NCI-H1417 (cell line): ENCODE results near the gene CDH4.
A peak's percentile ranks its signal among the peaks of the same experiment; 100 is the strongest.

Source experiments
- DNase-seq, 3 experiments: peaks; one replicate each; lab custom pipeline; 2025; lab: John Stamatoyannopoulos, UW

Gene CDH4

DNA sequence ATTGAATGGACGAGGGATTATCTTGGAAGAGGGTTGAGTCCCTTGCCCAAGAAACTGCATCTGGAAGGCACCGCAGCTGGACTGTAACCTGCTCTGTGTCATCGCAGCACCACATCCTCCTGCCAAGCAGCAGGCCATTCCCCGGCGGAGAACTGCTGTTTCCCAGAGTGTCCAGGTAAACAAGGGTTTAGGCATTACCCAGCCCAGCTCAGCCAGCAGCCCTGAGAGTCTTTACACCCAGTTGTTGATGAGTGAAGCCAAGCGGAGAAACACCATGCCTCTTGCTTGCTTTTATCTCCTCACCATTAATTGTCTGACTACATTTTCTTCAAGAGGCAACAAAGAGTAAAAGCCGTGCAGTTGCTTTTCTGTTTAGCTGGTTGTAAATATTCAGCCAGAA is 104.1 kb downstream of the CDH4 start:
- peak in 1 of 3 experiments; percentile 76 for DNase-seq

- no peak for DNase-seq
Measured at GRCh38 chr20:61357119-61357518, 105.1 kb downstream of the CDH4 start.

DNA sequence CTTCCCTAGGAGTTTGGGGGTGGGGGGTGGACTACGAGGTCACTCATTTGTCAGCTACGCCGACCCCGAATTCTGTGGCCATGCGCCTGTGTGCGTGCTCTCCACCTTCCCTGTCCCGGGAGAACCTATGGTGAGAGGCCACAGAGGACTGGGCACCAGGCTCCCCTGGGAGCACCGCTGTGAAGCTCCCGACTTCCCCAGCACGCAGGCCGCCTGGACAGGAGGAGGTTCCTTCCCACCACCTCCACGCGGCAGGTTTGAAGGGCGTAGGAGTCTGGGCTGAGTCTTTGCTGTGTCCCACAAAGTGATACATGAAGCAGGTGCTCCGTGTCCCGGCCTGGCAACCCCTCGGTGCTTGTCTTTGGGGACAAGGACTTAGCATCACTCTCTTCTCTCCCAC is 107.2 kb downstream of the CDH4 start:
- no peak for DNase-seq

- DNase-seq = no peak
Measured at GRCh38 chr20:61360296-61360695, 108.2 kb downstream of the CDH4 start.

DNA sequence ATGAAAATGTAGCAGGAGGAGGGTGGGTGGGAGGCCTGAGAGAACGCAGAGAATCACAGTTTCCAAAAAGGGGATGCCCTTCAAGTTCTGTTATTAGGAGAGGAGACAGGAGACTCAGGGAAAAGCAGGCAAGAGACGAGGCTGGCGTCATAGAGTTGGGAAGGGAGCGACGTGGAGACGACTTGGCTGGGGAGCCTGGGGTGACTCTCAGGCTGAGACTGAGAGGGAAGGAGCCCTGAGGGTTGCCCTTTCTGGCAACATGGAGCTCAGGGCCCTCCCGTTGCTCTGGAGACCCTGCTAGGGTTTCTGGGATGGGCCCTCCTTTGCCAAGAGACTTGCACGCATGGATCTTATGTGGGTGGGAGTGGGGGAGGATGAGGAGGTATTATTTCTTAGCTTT is 108.9 kb downstream of the CDH4 start:
- no peak for DNase-seq

- DNase-seq = no peak
Measured at GRCh38 chr20:61361501-61361900, 109.4 kb downstream of the CDH4 start.

- no peak for DNase-seq
Measured at GRCh38 chr20:61364147-61364546, 112.1 kb downstream of the CDH4 start.

- DNase-seq = no peak
Measured at GRCh38 chr20:61366914-61367313, 114.9 kb downstream of the CDH4 start.

DNA sequence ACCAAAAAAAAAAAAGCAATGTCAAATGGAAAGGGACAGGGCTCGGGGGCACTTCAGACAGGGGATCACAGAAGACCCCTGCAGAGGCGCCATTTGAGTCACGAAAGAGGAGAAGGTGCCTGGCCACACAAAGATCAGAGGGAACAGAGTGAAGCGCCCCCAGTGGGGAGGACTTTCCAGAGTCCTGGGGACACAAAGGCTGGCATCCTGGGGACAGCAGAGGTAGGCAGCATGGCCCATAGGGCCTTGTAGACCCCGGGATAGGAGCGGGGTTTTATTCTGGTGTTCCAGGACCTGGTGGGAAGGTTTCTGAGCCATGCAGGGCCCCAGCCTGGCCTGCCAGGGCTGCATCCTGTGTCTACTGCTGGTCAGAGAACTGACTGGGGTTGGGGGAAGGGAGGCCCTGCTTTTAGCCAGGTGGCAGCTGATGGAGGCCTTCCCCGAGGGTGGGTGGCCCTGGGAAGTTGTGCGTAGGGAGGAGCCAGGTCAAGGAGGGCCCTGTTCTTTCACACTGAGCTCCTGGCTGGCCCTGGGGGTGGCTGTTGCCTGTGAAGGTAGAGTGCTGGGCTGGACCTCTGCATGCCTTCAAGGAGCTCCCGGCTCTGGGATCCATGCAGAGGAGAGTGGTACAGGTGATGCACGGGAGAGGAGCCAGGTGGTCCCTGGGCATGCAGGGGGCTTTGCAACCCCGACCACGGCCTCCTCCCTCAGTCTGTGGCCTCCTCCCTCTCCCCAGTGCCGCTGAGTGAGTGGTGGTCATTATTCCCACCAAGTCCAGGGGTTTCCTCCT is 117.9 kb downstream of the CDH4 start:
- DNase-seq = peak in 2 of 3 experiments; percentile 36 to 47

GRCh38 chr20:61370841-61371303 is 118.8 kb downstream of the CDH4 start:
- peak in 2 of 3 experiments; percentile 16 to 36 for DNase-seq

GRCh38 chr20:61371501-61372136 is 119.6 kb downstream of the CDH4 start:
- DNase-seq = no peak

DNA sequence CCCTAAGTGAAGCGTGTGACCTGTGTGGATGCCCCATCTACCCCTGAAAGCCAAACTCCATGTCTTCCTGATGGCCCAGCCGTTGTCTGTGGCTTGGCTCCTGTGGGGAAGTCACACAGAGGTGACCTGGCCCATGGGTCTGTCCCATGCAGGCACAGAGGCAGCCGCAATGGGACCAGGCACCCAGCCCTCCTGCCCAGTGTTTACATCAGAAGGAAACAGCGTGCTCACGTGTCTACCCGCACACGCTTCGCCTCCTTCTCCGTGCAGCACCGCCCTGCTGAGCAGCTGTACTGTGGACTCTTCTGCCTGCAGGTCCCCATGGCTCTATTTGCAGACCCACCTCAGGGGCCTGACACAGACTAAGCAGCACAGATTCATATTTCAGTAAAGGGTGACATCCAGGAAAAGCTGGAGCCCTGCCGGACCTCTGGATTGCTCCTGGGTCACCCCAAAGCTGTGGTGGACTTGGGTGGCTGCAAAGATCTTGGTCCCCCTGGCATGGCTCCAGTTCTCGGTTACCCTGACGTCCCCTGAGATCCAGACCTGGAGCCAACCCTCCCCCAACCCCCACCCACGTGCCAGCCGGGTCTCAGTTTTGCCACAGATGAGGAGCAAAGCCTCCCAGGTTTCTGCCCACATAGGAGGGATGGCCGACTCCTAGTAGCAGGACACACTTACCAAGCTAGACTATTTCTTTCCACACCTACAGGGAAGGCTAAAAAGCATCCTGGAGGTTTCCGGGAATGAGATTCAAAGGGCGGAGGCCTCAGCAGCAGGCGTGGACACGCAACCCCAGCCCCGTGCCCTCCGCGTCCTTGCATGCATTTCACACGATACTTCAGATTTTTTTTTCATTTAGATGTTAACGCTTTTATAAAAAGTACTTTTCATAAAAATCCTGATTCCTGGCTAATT is 120.3 kb downstream of the CDH4 start:
- no peak for DNase-seq

DNA sequence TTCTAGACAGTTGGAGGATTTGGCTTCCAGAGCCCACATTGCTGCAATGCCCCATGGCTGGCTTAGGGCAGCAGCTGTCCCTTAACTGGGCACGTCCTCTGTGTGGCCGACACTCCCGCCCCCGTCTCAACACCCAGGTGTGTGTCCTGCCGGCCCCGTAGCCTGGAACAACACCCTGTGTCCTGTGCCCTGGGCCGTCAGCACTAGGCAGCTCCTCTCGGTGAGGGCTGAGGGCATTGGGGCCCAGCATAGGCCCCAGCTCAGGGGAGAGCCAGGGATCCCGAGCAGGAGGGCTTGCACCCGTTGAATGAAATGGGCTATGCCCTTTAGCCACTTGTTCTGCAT is 121.0 kb downstream of the CDH4 start:
- no peak for DNase-seq

DNA sequence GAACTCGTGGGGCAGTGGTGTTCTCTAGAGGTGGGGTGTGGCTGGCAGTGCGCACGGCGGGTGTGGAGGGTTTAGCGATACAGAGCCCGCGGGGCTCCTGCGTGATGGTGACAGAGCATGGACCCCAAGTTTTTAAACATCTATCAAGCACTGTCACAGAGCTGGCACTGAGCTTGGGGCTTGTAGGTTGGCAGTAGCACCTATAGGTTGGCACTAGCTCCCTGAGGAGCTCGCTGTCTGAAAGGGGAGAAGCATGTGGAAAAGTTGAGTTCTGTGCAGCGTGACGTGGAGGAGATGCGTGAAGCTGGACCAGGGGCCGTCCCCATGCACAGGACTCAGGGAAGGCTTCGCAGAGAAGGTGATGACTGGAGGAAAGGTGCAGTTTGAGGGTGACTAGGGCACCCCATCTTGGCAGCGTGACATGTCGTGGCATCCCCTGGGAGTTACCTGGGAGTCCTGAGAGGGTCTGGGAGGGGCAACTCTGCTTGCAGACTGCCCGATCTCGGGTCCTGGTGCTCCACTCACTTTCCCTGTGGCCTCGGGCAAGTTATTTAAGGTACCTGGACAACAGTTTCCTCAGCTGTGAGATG is 122.0 kb downstream of the CDH4 start:
- no peak for DNase-seq

- no peak for DNase-seq
Measured at GRCh38 chr20:61376541-61377240, 124.6 kb downstream of the CDH4 start.

- DNase-seq = no peak
Measured at GRCh38 chr20:61378694-61379355, 126.8 kb downstream of the CDH4 start.

DNA sequence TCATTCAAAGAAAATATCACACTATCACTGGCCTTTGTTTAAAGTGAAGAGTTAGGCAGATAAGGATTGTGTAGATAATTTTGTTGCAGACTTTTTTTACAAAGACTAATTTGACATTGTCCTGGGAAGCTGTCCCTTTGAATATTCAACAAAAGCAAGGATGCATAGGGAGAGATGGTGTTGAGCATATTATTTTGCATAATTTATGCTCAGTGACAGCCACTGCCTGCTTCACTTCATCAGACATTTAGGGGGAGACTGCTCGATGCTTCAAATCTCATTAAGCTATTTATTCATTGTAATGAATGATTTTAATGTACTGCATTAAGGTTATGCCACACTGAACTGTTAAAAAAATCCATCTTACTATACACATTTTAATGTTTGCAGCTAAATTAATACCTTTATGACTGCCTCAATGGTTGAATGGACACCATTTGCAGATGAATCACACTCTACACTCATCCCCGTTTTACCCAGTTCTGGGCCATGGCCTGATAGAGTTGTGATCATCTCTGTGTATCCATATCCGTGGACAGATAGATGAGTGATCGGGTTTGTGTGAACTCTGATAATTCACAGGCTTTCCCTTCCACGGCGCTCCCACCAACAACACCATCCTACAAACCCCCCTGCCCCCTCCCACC is 128.0 kb downstream of the CDH4 start:
- DNase-seq = no peak

- no peak for DNase-seq
Measured at GRCh38 chr20:61380545-61380915, 128.5 kb downstream of the CDH4 start.

DNA sequence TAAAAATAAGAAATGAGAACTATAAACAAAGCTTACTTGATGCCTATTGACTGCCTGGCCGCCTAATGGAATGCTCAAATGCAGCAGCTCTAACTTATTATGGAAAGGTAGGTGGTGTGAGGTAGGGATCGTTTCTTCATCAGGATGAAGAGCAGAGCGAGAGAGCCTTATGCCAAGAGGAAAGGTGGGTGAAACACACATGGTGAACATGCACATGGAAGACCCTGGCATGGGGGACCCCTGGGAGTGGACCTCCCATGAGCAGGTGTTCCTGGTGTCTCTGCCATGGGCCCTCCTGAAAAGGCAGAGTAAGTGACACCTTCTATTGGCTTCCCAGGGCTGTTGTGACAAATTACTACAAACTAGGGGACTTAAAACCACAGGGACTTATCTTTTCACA is 130.1 kb downstream of the CDH4 start:
- no peak for DNase-seq

DNA sequence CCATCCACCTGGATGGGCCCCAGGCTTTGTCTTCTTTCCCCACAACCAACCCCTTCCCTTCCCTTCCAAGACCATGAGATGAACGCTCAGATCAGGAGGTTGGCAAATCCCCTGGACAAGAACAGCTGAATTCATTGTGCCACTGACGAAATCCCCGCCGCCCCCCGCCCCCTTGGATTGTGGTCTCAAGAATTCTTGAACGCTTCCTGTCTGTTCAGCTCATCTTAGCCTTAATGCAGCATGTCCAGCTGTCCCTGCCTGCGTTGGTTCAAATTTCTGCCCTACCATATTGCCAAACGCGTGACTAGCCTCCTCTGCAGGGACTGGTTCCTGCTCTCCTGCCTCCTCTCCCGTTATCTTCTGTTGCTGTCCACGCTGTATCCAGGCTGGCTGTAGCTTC is 133.2 kb downstream of the CDH4 start:
- DNase-seq = no peak

- no peak for DNase-seq
Measured at GRCh38 chr20:61385731-61386130, 133.7 kb downstream of the CDH4 start.
